ENCODE data around the gene TREH. TPM values are rescaled to one million over a fixed set of nuclear protein-coding genes. Genes with fewer than 3 reads are reported as not detected.

TREH gene
- total and polyA plus RNA-seq, 2 of the 8 experiments (the other 6 are each of a cell fraction or from before 2014, with no cell fraction given), result 0.03 TPM; not detected in 1

DNA sequence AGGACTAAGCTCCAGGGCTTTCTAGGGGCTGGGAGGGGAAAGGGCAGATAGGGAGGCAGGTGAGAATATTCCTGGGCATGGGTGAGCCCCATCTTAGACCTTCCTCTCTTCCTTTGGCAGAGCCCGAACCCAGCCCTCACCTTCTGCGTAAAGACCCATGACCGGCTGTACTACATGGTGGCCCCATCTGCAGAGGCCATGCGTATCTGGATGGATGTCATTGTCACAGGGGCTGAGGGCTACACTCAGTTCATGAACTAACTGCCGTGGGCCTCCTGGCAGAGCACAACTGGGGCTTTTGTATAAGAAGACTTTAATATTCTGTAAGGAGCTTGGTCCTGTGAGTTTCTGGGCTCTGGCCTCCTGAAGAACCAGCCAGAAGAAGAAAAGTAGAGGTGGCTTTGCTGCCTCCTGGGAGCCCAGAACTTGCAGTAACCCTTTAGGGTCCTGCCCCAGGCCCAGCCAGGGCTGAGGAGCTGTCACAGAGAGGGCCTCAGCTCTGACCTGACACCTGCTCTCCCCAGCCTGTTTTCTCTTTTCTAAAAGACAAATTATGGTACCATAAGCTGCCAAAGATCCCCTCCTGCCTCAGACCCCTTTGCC is 22.8 kb downstream of the TREH start (continued):
- no peak for TF ChIP-seq EP300 (IDR thresholded peaks at IDR 0.05; ENCODE audit: borderline replicate concordance in 1 of 2, low read depth in 2 of 2, low read length in 2 of 2)
- TF ChIP-seq ZNF274 (IDR thresholded peaks at IDR 0.05; ENCODE audit: borderline replicate concordance, extremely low read depth, low read length), result no peak
- TF ChIP-seq, protein P1, sequence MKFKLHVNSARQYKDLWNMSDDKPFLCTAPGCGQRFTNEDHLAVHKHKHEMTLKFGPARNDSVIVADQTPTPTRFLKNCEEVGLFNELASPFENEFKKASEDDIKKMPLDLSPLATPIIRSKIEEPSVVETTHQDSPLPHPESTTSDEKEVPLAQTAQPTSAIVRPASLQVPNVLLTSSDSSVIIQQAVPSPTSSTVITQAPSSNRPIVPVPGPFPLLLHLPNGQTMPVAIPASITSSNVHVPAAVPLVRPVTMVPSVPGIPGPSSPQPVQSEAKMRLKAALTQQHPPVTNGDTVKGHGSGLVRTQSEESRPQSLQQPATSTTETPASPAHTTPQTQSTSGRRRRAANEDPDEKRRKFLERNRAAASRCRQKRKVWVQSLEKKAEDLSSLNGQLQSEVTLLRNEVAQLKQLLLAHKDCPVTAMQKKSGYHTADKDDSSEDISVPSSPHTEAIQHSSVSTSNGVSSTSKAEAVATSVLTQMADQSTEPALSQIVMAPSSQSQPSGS (IDR thresholded peaks at IDR 0.05; ENCODE audit: low read length), result no peak
